Medulla oblongata (tissue), 1 donor: ENCODE data around the gene GATAD1.
"Not testable (repeated sequence)": the region's sequence is repeated elsewhere in the genome, so short reads cannot be mapped to it uniquely, and the experiment has no call there.

ENCODE experiments used
- DNase-seq: peaks from one replicate; pipeline ENCODE4 v3.0.0-alpha.2; 2015; ENCODE audit errors: extremely low spot score

Gene GATAD1

GRCh38 chr7:92447345-92448204 is at the start of gene GATAD1:
Gene GATAD1, plus strand, starts transcription at chr7:92447482. Its CDS starts 248 bp downstream, at chr7:92447730.
- DNase-seq: peak; percentile 96

- DNase-seq: no peak
These were observed 49.7 kb upstream of the GATAD1 start for GRCh38 chr7:92397542-92397941.

- DNase-seq: no peak
These were observed 47.3 kb upstream of the GATAD1 start for GRCh38 chr7:92400013-92400412.

- DNase-seq: no peak
These were observed 44.1 kb upstream of the GATAD1 start for GRCh38 chr7:92402920-92403759.

GRCh38 chr7:92403760-92404074 is 43.6 kb upstream of the GATAD1 start:
- no peak for DNase-seq

- DNase-seq: no peak
These were observed 43.1 kb upstream of the GATAD1 start for GRCh38 chr7:92404170-92404614.

GRCh38 chr7:92409357-92409756 is 37.9 kb upstream of the GATAD1 start:
- DNase-seq: no peak

- not testable (repeated sequence) for DNase-seq
These were observed 37.1 kb upstream of the GATAD1 start for GRCh38 chr7:92410162-92410561.

GRCh38 chr7:92412745-92413144 is 34.5 kb upstream of the GATAD1 start:
- DNase-seq: no peak

GRCh38 chr7:92413550-92413949 is 33.7 kb upstream of the GATAD1 start:
- DNase-seq: no peak

GRCh38 chr7:92415225-92415624 is 32.1 kb upstream of the GATAD1 start:
- DNase-seq: no peak

- peak; percentile 15 for DNase-seq
These were observed 29.4 kb upstream of the GATAD1 start for GRCh38 chr7:92417913-92418312.

GRCh38 chr7:92421676-92422435 is 25.4 kb upstream of the GATAD1 start:
- DNase-seq: no peak

- no peak for DNase-seq
These were observed 24.4 kb upstream of the GATAD1 start for GRCh38 chr7:92422926-92423325.

GRCh38 chr7:92423710-92424131 is 23.6 kb upstream of the GATAD1 start:
- DNase-seq: no peak

GRCh38 chr7:92425311-92425947 is 21.9 kb upstream of the GATAD1 start:
- DNase-seq: peak; percentile 28

- DNase-seq: no peak
These were observed 20.1 kb upstream of the GATAD1 start for GRCh38 chr7:92427193-92427592.

- no peak for DNase-seq
These were observed 14.9 kb upstream of the GATAD1 start for GRCh38 chr7:92432299-92432946.

- DNase-seq: no peak
These were observed 14.3 kb upstream of the GATAD1 start for GRCh38 chr7:92433019-92433418.

- no peak for DNase-seq
These were observed 11.7 kb upstream of the GATAD1 start for GRCh38 chr7:92435542-92435941.
